Measurements from ENCODE around the gene CREBBP. TPM values are rescaled to one million over a fixed set of nuclear protein-coding genes. Genes with fewer than 3 reads are reported as not detected.

The CREBBP gene
- total RNA-seq, 3 donors from 2014 or later, result 61.6 to 82.6 (median 69.5) TPM

- intact Hi-C loops (cut with DNase I; ENCODE audit: low total_unique reads), result no loop called here
- Histone ChIP-seq H3K27me3 (no peaks in the 10 kb centered on the region), H3K4me1 (peaks cover 15 to 24% of the 10 kb centered on the region in 2 donors), H3K36me3 (no peaks in the 10 kb centered on the region), H3K27ac (peak overlapping the region; percentile 21 to 64), H3K9me3 (no peaks in the 10 kb centered on the region), H3K4me3 (peak overlapping the region in 1 of 3 donors; percentile 29)
- no peak for DNase-seq (ENCODE audit: low spot score in 2 of 2)
- no peak for TF ChIP-seq CTCF (IDR thresholded peaks at IDR 0.05)
- no peak for TF ChIP-seq POLR2AphosphoS5 (IDR thresholded peaks at IDR 0.05)
- no peak for TF ChIP-seq POLR2A (IDR thresholded peaks at IDR 0.05)
These were observed 60.5 kb downstream of the CREBBP start for GRCh38 chr16:3819746-3820724.

GRCh38 chr16:3819175-3819527, 61.4 kb downstream of the CREBBP start:
- intact Hi-C loops (cut with DNase I; ENCODE audit: low total_unique reads), result no loop called here
- no peaks in the 10 kb centered on the region for H3K27me3 ChIP-seq
- no peak for TF ChIP-seq POLR2AphosphoS5 (IDR thresholded peaks at IDR 0.05)
- no peak for TF ChIP-seq POLR2A (IDR thresholded peaks at IDR 0.05)
- no peak for TF ChIP-seq CTCF (IDR thresholded peaks at IDR 0.05)

GRCh38 chr16:3816326-3816725, 64.2 kb downstream of the CREBBP start:
- no peak for DNase-seq (ENCODE audit: low spot score in 2 of 2)
- Histone ChIP-seq H3K9me3 (no peaks in the 10 kb centered on the region), H3K4me3 (no peak overlapping the region), H3K36me3 (no peaks in the 10 kb centered on the region), H3K27me3 (no peaks in the 10 kb centered on the region), H3K27ac (no peak overlapping the region), H3K4me1 (peaks cover 15 to 23% of the 10 kb centered on the region in 2 donors)
- no peak for TF ChIP-seq POLR2A (IDR thresholded peaks at IDR 0.05)
- intact Hi-C loops (cut with DNase I; ENCODE audit: low total_unique reads), result no loop called here

More at GRCh38 chr16:3819175-3819527, 61.4 kb downstream of the CREBBP start:
- DNase-seq (ENCODE audit: low spot score in 2 of 2), result no peak
- no peak overlapping the region for H3K4me3 ChIP-seq
- peaks cover 15 to 23% of the 10 kb centered on the region in 2 donors for H3K4me1 ChIP-seq
- no peaks in the 10 kb centered on the region for H3K9me3 ChIP-seq
- H3K27ac ChIP-seq, result no peak overlapping the region
- no peaks in the 10 kb centered on the region for H3K36me3 ChIP-seq

- TF ChIP-seq POLR2A (IDR thresholded peaks at IDR 0.05) (no peak), CTCF (IDR thresholded peaks at IDR 0.05) (no peak), POLR2AphosphoS5 (IDR thresholded peaks at IDR 0.05) (no peak)
- intact Hi-C loops (cut with DNase I; ENCODE audit: low total_unique reads), result no loop called here
- Histone ChIP-seq H3K27me3 (no peaks in the 10 kb centered on the region), H3K27ac (no peak overlapping the region), H3K9me3 (no peaks in the 10 kb centered on the region), H3K4me1 (peaks cover 7 to 12% of the 10 kb centered on the region in 2 donors), H3K4me3 (no peak overlapping the region), H3K36me3 (no peaks in the 10 kb centered on the region)
- DNase-seq (ENCODE audit: low spot score in 2 of 2), result no peak
These were observed 65.8 kb downstream of the CREBBP start for GRCh38 chr16:3814755-3815154.

GRCh38 chr16:3812469-3813172, 67.9 kb downstream of the CREBBP start:
- no peak for DNase-seq (ENCODE audit: low spot score in 2 of 2)
- H3K27me3 ChIP-seq, result no peaks in the 10 kb centered on the region
- H3K4me3 ChIP-seq, result no peak overlapping the region
- no peaks in the 10 kb centered on the region for H3K4me1 ChIP-seq
- H3K9me3 ChIP-seq, result no peaks in the 10 kb centered on the region
- TF ChIP-seq POLR2A (IDR thresholded peaks at IDR 0.05) (no peak), CTCF (IDR thresholded peaks at IDR 0.05) (no peak), POLR2AphosphoS5 (IDR thresholded peaks at IDR 0.05) (no peak)
- H3K27ac ChIP-seq, result no peak overlapping the region
- H3K36me3 ChIP-seq, result no peaks in the 10 kb centered on the region
- intact Hi-C loops (cut with DNase I; ENCODE audit: low total_unique reads), result no loop called here
